Suprapubic skin (tissue), 4 donors: ENCODE data around the gene PHEX.

ENCODE experiments used
- CTCF ChIP-seq, 2 donors: fragments of 200-600 bp in 1 of 2; fragments of 450-650 bp in 1 of 2; sonication (generic) in 1 of 2; IDR thresholded peaks; one replicate each; pipeline ENCODE4 v1.5.1; 2016 to 2019; ENCODE audit warnings: antibody characterized with exemption in 2 of 2, mild to moderate bottlenecking in 1 of 2, moderate library complexity in 1 of 2
- EP300 ChIP-seq: sonication (generic); formaldehyde crosslinking; IDR thresholded peaks from one replicate; pipeline ENCODE4 v1.6.1; 2017; ENCODE audit warnings: antibody characterized with exemption
- POLR2A ChIP-seq, 2 donors: fragments of 450-650 bp; IDR thresholded peaks; one replicate each; pipeline ENCODE4 v1.6.1; 2017; ENCODE audit warnings: antibody characterized with exemption in 2 of 2, mild to moderate bottlenecking in 2 of 2, moderate library complexity in 2 of 2
- POLR2AphosphoS5 ChIP-seq, 3 donors: sonication (generic); formaldehyde crosslinking; IDR thresholded peaks; one replicate each; pipeline ENCODE4 v1.6.1; 2017; ENCODE audit warnings: antibody characterized with exemption in 3 of 3

- TF ChIP-seq CTCF (IDR thresholded peaks at IDR 0.05) (no peak), POLR2A (IDR thresholded peaks at IDR 0.05) (no peak), POLR2AphosphoS5 (IDR thresholded peaks at IDR 0.05) (no peak), EP300 (no peak)
Measured at GRCh38 chrX:21996872-21997455, 35.2 kb upstream of the PHEX start.
